Esophagus squamous epithelium (tissue), 5 donors: ENCODE data around the gene CHAF1B. TPM values are rescaled to one million over a fixed set of nuclear protein-coding genes. Genes with fewer than 3 reads are reported as not detected.

Experiments
- DNase-seq: peaks from one replicate; lab custom pipeline; 2025; lab: John Stamatoyannopoulos, UW
- H3K27ac ChIP-seq, 4 donors: fragments of 200-600 bp; sonication (generic); one replicate each; pipeline ENCODE4 v1.5.1; 2016 to 2019; ENCODE audit warnings: mild to moderate bottlenecking in 1 of 4
- H3K27me3 ChIP-seq, 4 donors: fragments of 200-600 bp; sonication (generic); 1 replicate in 3 of 4; 2 replicates in 1 of 4; pipeline versions ENCODE4 v1.5.1 to v1.6.0; 2017 to 2021; ENCODE audit warnings: antibody characterized with exemption in 1 of 4
- H3K36me3 ChIP-seq, 3 donors: fragments of 200-600 bp; sonication (generic); one replicate each; pipeline ENCODE4 v1.5.1; 2016 to 2019
- H3K4me1 ChIP-seq, 3 donors: fragments of 200-600 bp; sonication (generic); one replicate each; pipeline ENCODE4 v1.5.1; 2017 to 2019
- H3K4me3 ChIP-seq, 4 donors: fragments of 200-600 bp; sonication (generic); 1 replicate in 3 of 4; 2 replicates in 1 of 4; pipeline ENCODE4 v1.5.1; 2016 to 2019; ENCODE audit warnings: mild to moderate bottlenecking in 2 of 4, moderate library complexity in 1 of 4
- H3K9me3 ChIP-seq, 3 donors: fragments of 200-600 bp; sonication (generic); one replicate each; pipeline ENCODE4 v1.5.1; 2016 to 2019
- CTCF ChIP-seq, 6 experiments: fragments of 450-650 bp in 4 of 6; fragments of 200-600 bp in 2 of 6; sonication (generic) in 2 of 6; IDR thresholded peaks; one replicate each; pipeline ENCODE4 v1.5.1; 2016 to 2019; ENCODE audit warnings: antibody characterized with exemption in 6 of 6, mild to moderate bottlenecking in 4 of 6, moderate library complexity in 4 of 6
- POLR2A ChIP-seq, 4 donors: fragments of 450-650 bp; IDR thresholded peaks; one replicate each; pipeline ENCODE4 v1.6.1; 2017; ENCODE audit warnings: antibody characterized with exemption in 4 of 4, mild to moderate bottlenecking in 4 of 4, moderate library complexity in 3 of 4
- WGBS, 2 donors: methylation state at CpG; one replicate each; pipeline ENCODE4 v1.1.5; 2018; 5-methylcytosine and 5-hydroxymethylcytosine counted together
- intact Hi-C: fragments of 100-400 bp; cut with DNase I; formaldehyde crosslinking; loops from one replicate; pipeline ENCODE4 v1.15.0; 2022
- total RNA-seq, 4 donors: library from RNA; depleted of rRNA; stranded (reverse); fragments of >200 nt; gene quantifications; one replicate each; pipeline ENCODE4 v1.1.0, GENCODE V29; 2016
- donor health status: DM: yes; HTN: yes; CAD: no.

Gene CHAF1B
- total RNA-seq, 4 donors from 2014 or later = 2.4 to 6.6 (median 4.3) TPM

GRCh38 chr21:36431252-36431651 is 46.1 kb downstream of the CHAF1B start:
- Histone ChIP-seq H3K36me3 (no peaks in the 10 kb centered on the region), H3K27me3 (no peaks in the 10 kb centered on the region), H3K9me3 (no peaks in the 10 kb centered on the region), H3K4me3 (peak overlapping the region in 1 of 4 donors; percentile 50), H3K27ac (peak overlapping the region; percentile 78 to 87 (median 82)), H3K4me1 (peaks cover 0 to 70% (median 33%) of the 10 kb centered on the region in 3 donors)
- no peak for TF ChIP-seq CTCF (IDR thresholded peaks at IDR 0.05)
- no peak for TF ChIP-seq POLR2A (IDR thresholded peaks at IDR 0.05)
- WGBS, 2 donors = 63 to 77% methylated on average over 4 of the region's 4 CpGs
- no peak for DNase-seq
- intact Hi-C loops = loop anchor here (10.0 kb wide), 1 partner anchor 64 kb away; no protein-coding TSS in a partner anchor

- TF ChIP-seq CTCF (IDR thresholded peaks at IDR 0.05) (no peak), POLR2A (IDR thresholded peaks at IDR 0.05) (no peak)
- peak overlapping the region in 2 of 4 donors; percentile 70 to 74 for H3K27ac ChIP-seq
- no peaks in the 10 kb centered on the region for H3K27me3 ChIP-seq
- H3K4me3 ChIP-seq = no peak overlapping the region
- no peaks in the 10 kb centered on the region for H3K9me3 ChIP-seq
- no peak for DNase-seq
- H3K36me3 ChIP-seq = no peaks in the 10 kb centered on the region
- 44 to 48% methylated on average over 5 of the region's 7 CpGs for WGBS, 2 donors
- intact Hi-C loops = loop anchor here (10.0 kb wide), 1 partner anchor 62 kb away; no protein-coding TSS in a partner anchor
- H3K4me1 ChIP-seq = peaks cover 0 to 70% (median 33%) of the 10 kb centered on the region in 3 donors
Observed at GRCh38 chr21:36433059-36433709, 48.0 kb downstream of the CHAF1B start.

- intact Hi-C loops = loop anchor here (10.0 kb wide), 1 partner anchor 61 kb away; no protein-coding TSS in a partner anchor
- Histone ChIP-seq H3K27me3 (no peaks in the 10 kb centered on the region), H3K9me3 (no peaks in the 10 kb centered on the region), H3K4me3 (no peak overlapping the region), H3K36me3 (no peaks in the 10 kb centered on the region), H3K4me1 (peaks cover 0 to 63% (median 29%) of the 10 kb centered on the region in 3 donors), H3K27ac (peak overlapping the region; percentile 55 to 74 (median 66))
- TF ChIP-seq CTCF (IDR thresholded peaks at IDR 0.05) (no peak), POLR2A (IDR thresholded peaks at IDR 0.05) (no peak)
- 40 to 59% methylated on average over 3 to 6 of the region's 6 CpGs for WGBS, 2 donors
- DNase-seq = no peak
Observed at GRCh38 chr21:36434144-36434543, 49.0 kb downstream of the CHAF1B start.

GRCh38 chr21:36436829-36437744 is 51.9 kb downstream of the CHAF1B start:
- no peak for DNase-seq
- H3K36me3 ChIP-seq = no peaks in the 10 kb centered on the region
- 81 to 89% methylated on average over 5 of the region's 5 CpGs for WGBS, 2 donors
- no peaks in the 10 kb centered on the region for H3K9me3 ChIP-seq
- intact Hi-C loops = loop anchor here (10.0 kb wide), 1 partner anchor 58 kb away; no protein-coding TSS in a partner anchor
- peaks cover 0 to 35% (median 6%) of the 10 kb centered on the region in 3 donors for H3K4me1 ChIP-seq
- H3K27ac ChIP-seq = no peak overlapping the region
- no peaks in the 10 kb centered on the region for H3K27me3 ChIP-seq
- no peak overlapping the region for H3K4me3 ChIP-seq
- no peak for TF ChIP-seq POLR2A (IDR thresholded peaks at IDR 0.05)
- no peak for TF ChIP-seq CTCF (IDR thresholded peaks at IDR 0.05)
